H1 (cell line): ENCODE data around the gene SHROOM4. TPM values are rescaled to one million over a fixed set of nuclear protein-coding genes. Genes with fewer than 3 reads are reported as not detected.

ENCODE experiments used
- CTCF ChIA-PET: fragments of 300-600 bp; sonication (Branson Sonifier 250); formaldehyde crosslinking; loops from one replicate; lab custom pipeline; 2021; ENCODE audit not compliant: partially characterized antibody; lab: Charles Lee
- POLR2A ChIA-PET: fragments of 300-600 bp; sonication (Branson Sonifier 250); formaldehyde crosslinking; loops from one replicate; lab custom pipeline; 2021; ENCODE audit warnings: inconsistent platforms; ENCODE audit not compliant: partially characterized antibody; lab: Charles Lee
- DNase-seq, 2 experiments: peaks; one replicate each; pipeline versions ENCODE4 v3.0.0 to v3.0.0-alpha.2; 2010 to 2022; ENCODE audit warnings: low spot score in 2 of 2, low read depth in 1 of 2, mixed read lengths in 1 of 2
- FAIRE-seq: peaks from 2 replicates; lab custom pipeline; 2011; peaks lifted over from hg19 to GRCh38; lab: Jason Lieb, UNC
- H2AFZ ChIP-seq: 2 replicates; pipeline ENCODE4 v1.8.1; 2012; ENCODE audit warnings: low read length, inconsistent platforms
- H2AK5ac ChIP-seq: 2 replicates; pipeline ENCODE4 v1.6.1; 2013; ENCODE audit warnings: low read depth, low read length
- H2BK120ac ChIP-seq: replicated peaks from 2 replicates; pipeline ENCODE3; 2013; ENCODE audit warnings: low read depth, low read length, inconsistent platforms
- H2BK12ac ChIP-seq: 2 replicates; pipeline ENCODE4 v1.6.1; 2013; ENCODE audit warnings: low read depth, low read length
- H2BK15ac ChIP-seq: 2 replicates; pipeline ENCODE4 v1.6.1; 2013; ENCODE audit warnings: low read length
- H2BK20ac ChIP-seq: 2 replicates; pipeline ENCODE4 v1.6.1; 2013; ENCODE audit warnings: low read length
- H2BK5ac ChIP-seq: 2 replicates; pipeline ENCODE4 v1.6.1; 2013; ENCODE audit warnings: low read depth, low read length
- H3K14ac ChIP-seq: 2 replicates; pipeline ENCODE4 v1.6.1; 2013; ENCODE audit warnings: inconsistent platforms; ENCODE audit not compliant: insufficient read length
- H3K18ac ChIP-seq: 2 replicates; pipeline ENCODE4 v1.6.1; 2013; ENCODE audit warnings: low read length; ENCODE audit errors: extremely low read depth
- H3K23ac ChIP-seq: 2 replicates; pipeline ENCODE4 v1.6.1; 2013; ENCODE audit warnings: inconsistent platforms; ENCODE audit not compliant: insufficient read length
- H3K23me2 ChIP-seq: 2 replicates; pipeline ENCODE4 v1.6.1; 2013; ENCODE audit warnings: low read depth, low read length
- H3K27ac ChIP-seq: 2 replicates; pipeline ENCODE4 v1.6.1; 2011; ENCODE audit warnings: low read depth, low read length, inconsistent platforms
- H3K27me3 ChIP-seq, 4 experiments: replicated peaks in 1 of 4; 1 replicate in 1 of 4; 2 replicates in 3 of 4; pipeline versions ENCODE4 v1.6.1 to v1.8.1; 2011 to 2013; ENCODE audit warnings: low read length in 3 of 4, mild to moderate bottlenecking in 3 of 4, inconsistent platforms in 2 of 4, mixed read lengths in 2 of 4, moderate library complexity in 1 of 4; ENCODE audit not compliant: control insufficient read depth in 3 of 4, insufficient read depth in 3 of 4; ENCODE audit errors: extremely low read depth in 1 of 4
- H3K36me3 ChIP-seq, 4 experiments: 2 replicates each; pipeline versions ENCODE4 v1.6.1 to v1.8.1; 2011 to 2013; ENCODE audit warnings: mild to moderate bottlenecking in 4 of 4, low read length in 3 of 4, moderate library complexity in 2 of 4, control low read depth in 1 of 4, inconsistent platforms in 1 of 4; ENCODE audit not compliant: insufficient read depth in 4 of 4, control insufficient read depth in 2 of 4
- H3K4ac ChIP-seq: replicated peaks from 2 replicates; pipeline ENCODE3; 2013; ENCODE audit warnings: low read length, low read depth, mixed read lengths, inconsistent platforms; ENCODE audit not compliant: insufficient read length
- H3K4me1 ChIP-seq, 4 experiments: replicated peaks in 1 of 4; 1 replicate in 1 of 4; 2 replicates in 3 of 4; pipeline versions ENCODE4 v1.6.1 to v1.8.1; 2011 to 2013; ENCODE audit warnings: low read length in 3 of 4, inconsistent platforms in 2 of 4, mixed read lengths in 1 of 4; ENCODE audit not compliant: insufficient read depth in 4 of 4, control insufficient read depth in 3 of 4
- H3K4me2 ChIP-seq, 2 experiments: 2 replicates each; pipeline versions ENCODE4 v1.6.1 to v1.8.1; 2011 to 2013; ENCODE audit warnings: low read depth in 2 of 2, low read length in 2 of 2, control low read depth in 1 of 2, inconsistent platforms in 1 of 2, mild to moderate bottlenecking in 1 of 2; ENCODE audit not compliant: insufficient read depth in 1 of 2
- H3K4me3 ChIP-seq, 4 experiments: fragments of 200-600, 300-600 bp in 1 of 4; sonication (generic), shearing (Covaris generic), sonication (Bioruptor Twin) in 1 of 4; 2 replicates each; pipeline versions ENCODE4 v1.5.1 to v1.8.1; 2011 to 2016; ENCODE audit warnings: low read length in 4 of 4, low read depth in 3 of 4, control low read depth in 2 of 4, inconsistent platforms in 2 of 4, mild to moderate bottlenecking in 2 of 4, mixed read lengths in 1 of 4, moderate library complexity in 1 of 4; ENCODE audit not compliant: insufficient read depth in 2 of 4; ENCODE audit errors: extremely low read depth in 1 of 4
- H3K56ac ChIP-seq: replicated peaks from 2 replicates; pipeline ENCODE3; 2013; ENCODE audit warnings: low read depth, mild to moderate bottlenecking, mixed read lengths, low read length, inconsistent platforms; ENCODE audit not compliant: insufficient read length
- H3K79me1 ChIP-seq: 2 replicates; pipeline ENCODE4 v1.6.1; 2013; ENCODE audit warnings: low read depth, low read length, control low read depth
- H3K79me2 ChIP-seq, 2 experiments: 2 replicates each; pipeline versions ENCODE4 v1.6.1 to v1.8.1; 2012 to 2013; ENCODE audit warnings: low read length in 2 of 2, mild to moderate bottlenecking in 2 of 2, inconsistent platforms in 1 of 2; ENCODE audit not compliant: insufficient read depth in 2 of 2, control insufficient read depth in 1 of 2
- H3K9ac ChIP-seq, 4 experiments: replicated peaks in 1 of 4; 1 replicate in 1 of 4; 2 replicates in 3 of 4; pipeline versions ENCODE4 v1.6.1 to v1.8.1; 2011 to 2013; ENCODE audit warnings: low read depth in 3 of 4, low read length in 3 of 4, control low read depth in 2 of 4, mild to moderate bottlenecking in 2 of 4, moderate library complexity in 2 of 4, inconsistent platforms in 1 of 4; ENCODE audit errors: extremely low read depth in 1 of 4
- H3K9me3 ChIP-seq, 2 experiments: 2 replicates each; pipeline versions ENCODE4 v1.6.1 to v1.8.1; 2012 to 2013; ENCODE audit warnings: mild to moderate bottlenecking in 2 of 2, moderate library complexity in 2 of 2, control low read depth in 1 of 2, inconsistent platforms in 1 of 2, low read depth in 1 of 2, low read length in 1 of 2, mixed read lengths in 1 of 2; ENCODE audit not compliant: insufficient read depth in 2 of 2
- H4K20me1 ChIP-seq, 2 experiments: replicated peaks in 1 of 2; 2 replicates each; pipeline versions ENCODE3 to v1.8.1; 2011 to 2013; ENCODE audit warnings: inconsistent platforms in 2 of 2, low read length in 2 of 2, mild to moderate bottlenecking in 1 of 2; ENCODE audit not compliant: insufficient read depth in 2 of 2, control insufficient read depth in 1 of 2
- H4K5ac ChIP-seq: 2 replicates; pipeline ENCODE4 v1.6.1; 2013; ENCODE audit warnings: low read length, low read depth, mixed read lengths, inconsistent platforms; ENCODE audit not compliant: insufficient read length
- H4K8ac ChIP-seq: 2 replicates; pipeline ENCODE4 v1.8.0; 2013; ENCODE audit warnings: mild to moderate bottlenecking, moderate library complexity, low read length, inconsistent platforms; ENCODE audit not compliant: insufficient read depth; ENCODE audit errors: extremely low read depth
- H4K91ac ChIP-seq: replicated peaks from 2 replicates; pipeline ENCODE3; 2013; ENCODE audit warnings: low read length, mixed read lengths, inconsistent platforms; ENCODE audit not compliant: insufficient read length
- ASH2L ChIP-seq: fragments of 200-600, 300-600 bp; sonication (generic); IDR thresholded peaks from one replicate; pipeline ENCODE4 v1.7.1; 2017; ENCODE audit warnings: low read length
- MAX ChIP-seq: IDR thresholded peaks from 2 replicates; pipeline ENCODE4 v1.6.1; 2012; ENCODE audit warnings: inconsistent platforms
- TAF7 ChIP-seq: optimal IDR thresholded peaks from 2 replicates; pipeline ENCODE3; 2011; ENCODE audit warnings: low read depth, mild to moderate bottlenecking, inconsistent platforms, low read length, moderate library complexity, borderline replicate concordance
- TEAD4 ChIP-seq: IDR thresholded peaks from 2 replicates; pipeline ENCODE4 v1.6.1; 2012; ENCODE audit warnings: low read depth, low read length, inconsistent platforms, mixed read lengths
- WGBS, 2 experiments: shearing (Covaris generic) in 1 of 2; methylation state at CpG; one replicate each; pipeline versions ENCODE4 v1.1.6 to v1.1.7; 2013 to 2015; ENCODE audit warnings: low lambda C conversion rate in 2 of 2, mixed read lengths in 2 of 2, inconsistent platforms in 1 of 2, low coverage in 1 of 2, missing lambda C conversion rate in 1 of 2; ENCODE audit not compliant: insufficient replicate concordance in 2 of 2, insufficient coverage in 1 of 2, insufficient read length in 1 of 2; ENCODE audit errors: extremely low coverage in 1 of 2, missing lambda C conversion rate in 1 of 2; 5-methylcytosine and 5-hydroxymethylcytosine counted together
- polyA plus RNA-seq, 7 experiments: library from polyadenylated mRNA; depleted of rRNA in 3 of 7; stranded (reverse) in 5 of 7; unstranded in 2 of 7; fragments of >200 nt in 5 of 7; fragments of 200-250 nt in 2 of 7; gene quantifications; 1 replicate in 5 of 7; 2 replicates in 1 of 7; 4 replicates in 1 of 7; pipeline versions ENCODE4 v1.2.1 to v1.2.3, GENCODE V29; 2011 to 2013; ENCODE audit warnings: missing spikeins in 2 of 7, mixed read lengths in 2 of 7
- total RNA-seq: library from RNA; stranded (reverse); fragmentation: NEBNext Ultra II Directional; extraction: Animal tissue kit (Norgen Biotek cat#: 25700); gene quantifications from 2 replicates; pipeline ENCODE4 v1.2.1, GENCODE V29; 2021

Gene SHROOM4
- total and polyA plus RNA-seq, 2 of the 8 experiments (the other 6 are each of a cell fraction or from before 2014, with no cell fraction given): 1.6 to 5.6 TPM

DNA sequence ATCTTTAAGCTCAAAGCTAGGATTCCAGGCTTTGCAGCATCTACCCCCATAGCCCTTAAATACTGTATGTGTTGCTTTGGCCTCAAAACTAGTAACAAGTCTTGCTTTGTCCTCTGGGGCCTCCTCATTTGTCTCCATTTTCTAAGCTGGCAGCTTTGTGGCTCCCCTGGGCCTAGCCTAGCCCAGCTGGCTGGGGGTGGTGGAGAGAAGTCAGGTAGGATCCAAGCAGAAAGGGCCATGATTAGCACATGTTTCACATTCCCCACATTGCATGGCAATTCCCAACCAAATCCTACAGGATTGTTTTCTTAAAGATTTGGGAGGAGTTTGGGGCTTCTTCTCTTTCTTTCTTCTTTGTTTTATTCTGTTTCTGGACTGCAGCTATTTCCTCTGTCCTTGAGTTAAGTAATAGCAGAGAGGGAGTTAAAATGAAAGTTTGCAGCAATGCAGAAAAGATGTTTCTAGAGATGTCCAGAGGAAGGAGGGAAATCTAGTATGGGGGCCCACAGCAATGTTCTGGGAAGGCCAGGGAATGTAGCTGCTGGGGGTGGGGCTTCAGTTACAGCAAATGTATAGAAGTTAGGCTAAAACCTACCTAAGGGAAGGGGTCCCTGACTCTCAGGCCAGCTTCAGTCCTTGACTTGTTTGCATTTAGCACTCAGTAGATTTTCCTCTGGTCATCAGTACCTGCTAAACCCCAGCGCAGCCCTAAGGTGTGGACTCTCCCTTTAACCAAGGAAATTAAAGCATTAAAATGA lies 92.1 kb downstream of the SHROOM4 start:
- Histone ChIP-seq H2BK20ac (0 out of 2 replicates have a peak overlapping the region, but pooled peaks have one; percentile 48), H3K4ac (no peak overlapping the region), H3K36me3 (no peaks in the 10 kb centered on the region), H3K4me1 (peaks cover 1 to 12% (median 3%) of the 10 kb centered on the region in 4 experiments; a peak in 5 of 7 replicates), H2AFZ (no peak overlapping the region), H3K4me2 (peak overlapping the region in 1 of 2 experiments; percentile 41; a peak in 1 of 4 replicates), H3K27me3 (no peaks in the 10 kb centered on the region), H4K20me1 (no peaks in the 10 kb centered on the region), H3K9me3 (no peaks in the 10 kb centered on the region), H2BK12ac (0 out of 2 replicates have a peak overlapping the region, but pooled peaks have one; percentile 12), H2AK5ac (no peak overlapping the region), H4K8ac (no peak overlapping the region), H3K79me2 (no peaks in the 10 kb centered on the region), H3K79me1 (no peaks in the 10 kb centered on the region), H4K91ac (peak overlapping the region; percentile 76), H3K4me3 (no peak overlapping the region), H3K27ac (no peak overlapping the region; the same call in 1 of the 2 replicates), H3K23ac (no peak overlapping the region), H3K23me2 (no peaks in the 10 kb centered on the region), H3K18ac (no peak overlapping the region; the same call in 1 of the 2 replicates), H3K9ac (no peak overlapping the region), H3K56ac (no peak overlapping the region), H4K5ac (peak overlapping the region; percentile 9), H3K14ac (no peak overlapping the region), H2BK120ac (no peak overlapping the region), H2BK5ac (peak overlapping the region; percentile 78; the same call in 1 of the 2 replicates), H2BK15ac (no peak overlapping the region)
- CTCF ChIA-PET: interaction anchor here (1.4 to 1.7 kb wide), 3 partner anchors 14 to 25 kb away, joined by 3 to 7 read pairs (median 6); no protein-coding TSS in a partner anchor
- WGBS, 2 experiments: 83% methylated on average over 1 of the region's 1 CpG; no CpG with 5 or more reads in 1 of the 2 experiments
- POLR2A ChIA-PET: interaction anchor here (0.7 to 1.8 kb wide), 2 partner anchors 9 to 22 kb away, joined by 3 to 5 read pairs; no protein-coding TSS in a partner anchor
- no peak for DNase-seq
- no peak for FAIRE-seq
- TF ChIP-seq ASH2L: peak; percentile 36
- TF ChIP-seq TEAD4: peak; percentile 81
- peak; percentile 57; the same call in 1 of the 2 replicates for TF ChIP-seq MAX
- TF ChIP-seq TAF7: no peak
